ENCODE results near the gene EFR3B. TPM values are rescaled to one million over a fixed set of nuclear protein-coding genes. Genes with fewer than 3 reads are reported as not detected.

EFR3B gene
- total RNA-seq, 1 donor: under 0.01 TPM

DNA sequence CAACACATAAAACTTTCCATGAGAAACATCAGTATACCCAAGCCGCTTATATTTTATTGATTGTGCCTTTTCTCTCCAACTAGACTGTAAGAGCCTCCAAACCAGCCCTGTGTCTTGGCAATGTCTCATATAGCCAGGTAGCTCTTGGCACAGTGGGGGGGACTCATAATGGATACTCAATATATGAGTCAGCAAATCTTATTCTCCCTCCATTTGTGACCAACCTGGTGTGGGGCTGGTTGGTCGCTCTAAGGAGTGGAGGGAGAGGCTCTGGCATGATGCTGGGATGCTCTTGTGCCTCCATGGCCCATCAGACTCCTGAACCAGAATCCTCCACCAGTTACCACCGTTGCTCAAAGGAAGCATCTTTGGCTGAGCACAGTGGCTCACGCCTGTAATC is 32.0 kb downstream of the EFR3B start:
- no peaks in the 10 kb centered on the region for H3K27me3 ChIP-seq (ENCODE audit: insufficient read depth, low read length)
- no peaks in the 10 kb centered on the region for H3K4me1 ChIP-seq (ENCODE audit: insufficient read depth, low read length)
- H3K4me3 ChIP-seq (ENCODE audit: low read length): no peak overlapping the region
- H3K9me3 ChIP-seq (ENCODE audit: low read depth, low read length): no peaks in the 10 kb centered on the region

DNA sequence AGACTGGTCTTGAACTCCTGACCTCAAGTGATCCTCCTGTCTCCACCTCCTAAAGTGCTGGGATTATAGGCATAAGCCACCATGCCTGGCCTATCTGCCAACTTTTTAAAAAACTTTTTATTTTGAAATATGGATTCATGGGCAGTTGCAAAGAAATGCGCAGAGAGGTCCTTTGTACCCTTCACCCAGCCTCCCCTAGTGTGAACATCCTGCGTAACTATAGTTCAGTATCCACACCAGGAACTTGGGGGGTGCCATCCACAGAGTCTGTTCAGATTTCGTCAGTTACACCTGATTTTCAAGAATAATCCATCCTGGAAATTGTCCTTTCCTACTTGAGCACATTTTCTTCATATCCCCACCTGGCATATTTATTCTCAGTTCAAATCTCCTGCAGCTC is 33.0 kb downstream of the EFR3B start:
- Histone ChIP-seq H3K4me3 (ENCODE audit: low read length) (no peak overlapping the region), H3K4me1 (ENCODE audit: insufficient read depth, low read length) (no peaks in the 10 kb centered on the region), H3K27me3 (ENCODE audit: insufficient read depth, low read length) (no peaks in the 10 kb centered on the region), H3K9me3 (ENCODE audit: low read depth, low read length) (no peaks in the 10 kb centered on the region)

DNA sequence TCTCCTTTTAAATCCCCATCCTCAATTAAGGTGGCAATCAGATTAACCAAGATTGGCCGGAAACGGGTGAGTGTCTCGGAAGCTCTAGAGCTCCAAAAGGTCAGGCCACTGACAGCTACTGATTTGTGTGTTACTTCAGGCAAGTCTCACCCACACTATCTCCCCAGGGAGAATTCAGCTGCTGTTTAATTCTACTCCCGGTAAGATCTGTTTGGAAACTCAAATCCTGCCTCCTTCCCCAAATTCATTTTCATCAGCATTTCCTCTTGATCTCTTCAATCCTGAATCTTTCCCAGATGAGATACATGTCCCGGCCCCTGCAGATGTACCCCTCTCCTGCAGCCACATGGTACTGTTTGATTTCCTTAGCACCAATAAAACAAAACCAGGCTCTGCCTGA is 34.9 kb downstream of the EFR3B start:
- H3K4me3 ChIP-seq (ENCODE audit: low read length): no peak overlapping the region
- no peaks in the 10 kb centered on the region for H3K9me3 ChIP-seq (ENCODE audit: low read depth, low read length)
- H3K27me3 ChIP-seq (ENCODE audit: insufficient read depth, low read length): no peaks in the 10 kb centered on the region
- H3K4me1 ChIP-seq (ENCODE audit: insufficient read depth, low read length): no peaks in the 10 kb centered on the region

DNA sequence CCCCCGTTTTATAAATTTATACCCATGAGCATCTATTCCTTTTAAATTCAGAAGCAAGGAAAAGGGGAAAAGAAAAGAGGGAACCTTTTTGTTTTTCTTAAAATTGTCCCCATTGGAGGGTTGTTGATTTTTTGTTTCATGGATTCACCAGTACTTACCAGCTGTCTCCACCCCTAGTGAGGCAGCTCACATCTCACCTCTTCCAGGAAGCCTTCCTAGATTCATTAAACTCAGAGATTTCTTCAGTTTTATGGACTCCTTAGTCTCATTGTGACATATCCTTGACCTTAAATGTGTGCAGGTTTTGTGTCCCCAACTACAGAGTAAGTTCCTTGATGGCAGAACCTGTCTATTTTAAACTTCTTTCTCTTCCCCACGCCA is 35.9 kb downstream of the EFR3B start:
- no peak overlapping the region for H3K4me3 ChIP-seq (ENCODE audit: low read length)
- H3K4me1 ChIP-seq (ENCODE audit: insufficient read depth, low read length): no peaks in the 10 kb centered on the region
- H3K27me3 ChIP-seq (ENCODE audit: insufficient read depth, low read length): no peaks in the 10 kb centered on the region
- no peaks in the 10 kb centered on the region for H3K9me3 ChIP-seq (ENCODE audit: low read depth, low read length)

DNA sequence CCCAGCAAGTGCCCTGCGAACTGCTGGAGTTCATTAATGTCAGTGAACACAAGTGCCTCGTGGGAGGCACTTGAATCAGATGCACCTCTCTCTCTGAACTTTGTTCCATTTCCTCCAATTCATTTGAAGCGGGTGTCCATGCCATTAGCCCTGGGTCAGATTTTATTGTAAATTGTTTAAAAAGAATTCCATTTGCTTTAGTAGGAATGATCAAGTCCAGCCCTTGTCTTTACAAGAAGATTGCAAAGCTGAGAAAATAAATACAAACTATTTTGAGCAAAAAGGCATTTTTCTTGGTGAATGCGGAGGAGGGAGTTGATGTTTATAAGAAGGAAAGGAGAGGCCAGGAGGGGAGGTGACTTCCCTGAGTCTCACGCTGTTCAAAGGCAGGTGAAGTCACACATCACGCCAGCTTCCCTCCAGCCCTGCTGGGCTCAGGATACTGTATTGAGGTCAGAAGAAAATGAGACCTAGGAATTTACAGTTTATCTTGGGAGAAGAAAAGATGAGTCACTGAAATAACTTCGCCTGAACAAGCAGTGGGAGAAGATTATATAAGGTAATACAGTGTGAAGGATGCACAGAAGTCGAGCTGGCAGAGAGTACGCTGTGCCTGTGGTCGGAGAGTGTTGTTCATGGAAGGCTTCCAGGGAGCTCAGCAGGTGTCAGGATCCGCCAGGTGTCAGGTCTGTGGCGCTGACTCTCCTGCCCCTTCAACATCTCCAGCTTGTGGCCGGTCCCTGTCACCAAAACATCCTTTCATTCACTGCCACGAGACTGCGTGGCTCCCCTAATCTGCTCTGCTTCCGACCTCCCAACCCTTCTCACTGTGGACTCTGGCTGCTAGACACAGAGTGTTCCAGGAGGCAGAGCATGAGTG is 36.5 kb downstream of the EFR3B start:
- Histone ChIP-seq H3K27me3 (ENCODE audit: insufficient read depth, low read length) (no peaks in the 10 kb centered on the region), H3K9me3 (ENCODE audit: low read depth, low read length) (no peaks in the 10 kb centered on the region), H3K4me1 (ENCODE audit: insufficient read depth, low read length) (no peaks in the 10 kb centered on the region), H3K4me3 (ENCODE audit: low read length) (no peak overlapping the region)

DNA sequence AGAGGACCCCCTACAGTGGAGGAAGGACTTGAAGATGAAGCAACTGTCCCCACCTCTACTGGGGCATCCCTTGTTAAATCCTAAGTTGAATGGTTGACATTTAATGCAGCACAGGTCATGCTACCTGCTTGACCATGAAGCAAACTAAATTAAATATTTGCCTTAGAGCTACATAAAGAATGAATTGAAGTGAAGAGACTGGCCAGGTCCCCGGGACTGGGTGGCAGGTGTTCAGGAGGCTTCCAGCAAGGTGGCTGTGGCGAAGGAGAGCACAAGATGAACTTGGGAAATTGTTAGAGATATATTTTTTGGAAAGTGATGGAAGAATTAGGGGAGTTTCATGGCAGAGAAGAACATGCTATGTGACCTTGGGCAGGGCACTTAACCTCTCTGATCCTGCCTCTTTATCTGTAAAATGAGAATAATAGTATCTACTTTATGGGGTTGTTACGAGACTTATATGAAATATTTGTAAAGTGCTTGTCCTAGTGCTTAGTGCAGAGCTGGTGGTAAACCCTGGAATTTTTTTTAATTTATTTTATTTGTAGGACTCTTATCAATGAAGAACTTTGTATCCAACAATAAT is 37.3 kb downstream of the EFR3B start:
- no peaks in the 10 kb centered on the region for H3K9me3 ChIP-seq (ENCODE audit: low read depth, low read length)
- H3K4me3 ChIP-seq (ENCODE audit: low read length): no peak overlapping the region
- H3K27me3 ChIP-seq (ENCODE audit: insufficient read depth, low read length): no peaks in the 10 kb centered on the region
- H3K4me1 ChIP-seq (ENCODE audit: insufficient read depth, low read length): no peaks in the 10 kb centered on the region

DNA sequence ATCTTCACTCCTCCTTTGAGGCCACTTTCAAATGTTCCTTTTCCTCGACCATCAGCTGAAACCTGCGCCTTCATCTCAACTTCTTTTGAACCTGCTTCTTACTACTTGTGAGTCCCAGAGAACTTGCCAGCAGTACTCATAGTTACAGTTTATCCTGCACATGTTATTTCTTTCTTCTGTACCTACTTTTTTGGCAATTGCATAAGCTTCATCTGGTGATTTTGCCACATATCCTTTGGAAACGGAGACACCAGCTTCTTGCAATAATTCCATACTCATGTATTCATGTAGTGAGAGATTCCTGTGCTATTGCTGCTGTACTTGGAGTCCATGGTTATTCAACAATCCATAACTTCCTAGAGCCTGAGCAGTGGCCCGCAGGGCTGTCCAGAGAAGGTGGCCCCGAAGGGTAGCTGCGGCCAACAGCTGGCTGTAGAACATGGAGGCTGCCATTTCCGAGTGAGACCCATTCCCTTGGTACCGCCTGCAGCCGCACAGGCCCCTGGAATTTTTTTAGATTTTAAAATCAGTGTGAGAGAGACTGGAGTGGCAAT is 39.4 kb downstream of the EFR3B start:
- no peaks in the 10 kb centered on the region for H3K4me1 ChIP-seq (ENCODE audit: insufficient read depth, low read length)
- H3K4me3 ChIP-seq (ENCODE audit: low read length): no peak overlapping the region
- H3K27me3 ChIP-seq (ENCODE audit: insufficient read depth, low read length): no peaks in the 10 kb centered on the region
- H3K9me3 ChIP-seq (ENCODE audit: low read depth, low read length): no peaks in the 10 kb centered on the region

DNA sequence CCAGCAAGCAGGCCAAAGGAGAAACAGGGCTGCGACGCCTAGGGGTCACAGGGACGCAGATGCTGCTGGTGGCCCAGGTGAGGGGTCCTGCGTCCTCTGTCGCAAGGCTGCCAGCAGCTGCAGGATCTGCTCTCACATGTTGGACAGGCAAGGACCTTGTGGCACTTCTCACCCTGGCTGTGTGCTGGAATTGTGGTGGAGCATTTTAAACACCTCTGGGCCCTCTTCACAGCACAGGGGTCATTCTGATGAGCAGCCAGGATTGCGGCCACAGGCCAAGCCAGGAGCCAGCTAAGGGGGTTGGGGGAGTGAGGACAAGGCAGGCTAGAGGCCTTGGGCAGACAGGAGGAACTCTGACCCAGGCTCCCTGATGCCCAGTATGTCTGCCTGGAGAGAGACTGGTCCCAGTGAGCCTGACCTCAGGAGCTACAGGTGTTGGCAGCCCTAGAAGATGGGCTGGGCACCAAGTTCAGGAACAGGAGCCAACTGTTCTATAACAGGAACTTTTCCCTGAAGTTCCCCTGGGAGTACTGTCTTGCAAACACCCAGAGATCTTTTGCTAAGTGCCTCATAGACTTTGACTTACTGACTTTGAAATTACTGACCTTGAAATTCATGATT is 40.2 kb downstream of the EFR3B start:
- H3K4me1 ChIP-seq (ENCODE audit: insufficient read depth, low read length): no peaks in the 10 kb centered on the region
- no peak overlapping the region for H3K4me3 ChIP-seq (ENCODE audit: low read length)
- H3K9me3 ChIP-seq (ENCODE audit: low read depth, low read length): no peaks in the 10 kb centered on the region
- no peaks in the 10 kb centered on the region for H3K27me3 ChIP-seq (ENCODE audit: insufficient read depth, low read length)

DNA sequence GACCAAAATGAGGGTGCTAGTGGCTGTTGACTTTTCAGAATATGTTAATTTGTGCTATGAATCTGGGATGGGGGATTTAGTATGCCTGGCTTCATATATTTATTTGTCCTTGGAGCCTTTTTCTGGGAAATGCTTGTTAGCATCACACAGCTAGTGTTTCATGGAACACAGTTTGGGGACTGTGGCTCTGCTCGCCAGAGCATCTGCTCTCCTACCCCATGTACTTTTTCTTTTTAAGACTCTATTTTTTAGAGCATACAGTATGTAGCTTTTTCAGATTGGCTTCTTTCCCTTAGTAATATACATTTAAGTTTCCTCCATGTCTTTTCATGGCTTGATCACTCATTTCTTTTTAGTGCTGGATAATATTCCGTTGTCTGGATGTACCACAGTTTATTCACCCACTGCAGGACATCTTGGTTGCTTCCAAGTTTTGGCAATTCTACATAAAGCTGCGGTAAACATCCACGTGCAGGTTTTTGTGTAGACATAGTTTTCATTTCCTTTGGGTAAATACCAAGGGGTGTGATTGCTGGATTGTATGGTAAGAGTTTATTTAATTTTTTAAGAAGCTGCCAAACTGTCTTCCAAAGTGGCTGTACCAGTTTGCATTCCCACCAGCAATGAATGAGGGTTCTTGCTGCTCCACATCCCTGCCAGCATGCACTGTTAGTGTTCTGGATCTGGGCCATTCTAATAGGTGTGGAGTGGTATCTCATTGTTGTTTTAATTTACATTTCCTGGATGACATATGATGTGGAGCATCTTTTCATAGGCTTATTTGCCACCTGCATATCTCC is 44.1 kb downstream of the EFR3B start:
- Histone ChIP-seq H3K9me3 (ENCODE audit: low read depth, low read length) (no peaks in the 10 kb centered on the region), H3K27me3 (ENCODE audit: insufficient read depth, low read length) (no peaks in the 10 kb centered on the region), H3K4me1 (ENCODE audit: insufficient read depth, low read length) (no peaks in the 10 kb centered on the region), H3K4me3 (ENCODE audit: low read length) (no peak overlapping the region)

DNA sequence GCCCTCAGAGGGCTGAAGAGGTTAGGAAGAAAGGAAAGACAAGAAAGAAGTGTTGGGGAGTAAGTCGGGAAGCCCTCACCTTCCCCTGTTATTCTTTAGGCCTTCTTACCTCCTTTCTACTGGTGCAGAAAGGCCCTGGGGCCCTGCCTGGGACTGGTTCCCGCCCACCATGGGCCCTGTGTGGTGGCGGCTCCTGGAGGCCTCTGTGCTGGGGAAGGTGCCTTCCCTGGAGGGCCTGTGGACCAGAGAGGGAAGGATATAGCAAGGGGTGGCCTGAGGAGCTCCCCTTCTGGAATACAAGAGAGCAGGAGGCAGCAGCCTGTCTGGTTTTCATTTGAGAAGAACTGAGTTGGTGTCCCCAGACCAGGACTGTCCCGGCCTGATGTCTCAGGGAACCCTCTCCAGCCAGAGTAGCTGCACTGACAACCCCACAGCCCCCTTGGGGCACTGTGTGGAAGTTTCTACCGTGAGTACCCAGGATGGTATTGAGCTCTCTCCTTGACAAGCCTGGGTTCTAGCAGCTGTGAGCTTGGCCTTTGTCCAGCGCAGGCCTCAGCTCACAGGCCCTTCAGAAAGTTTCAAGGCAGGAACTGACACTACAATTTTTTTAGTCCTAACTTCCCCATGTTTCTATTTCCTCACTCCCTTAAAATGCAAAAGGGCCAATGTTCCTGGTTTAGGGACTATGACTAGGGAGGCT is 47.1 kb downstream of the EFR3B start:
- H3K4me3 ChIP-seq (ENCODE audit: low read length): no peak overlapping the region
- H3K9me3 ChIP-seq (ENCODE audit: low read depth, low read length): no peaks in the 10 kb centered on the region
- no peaks in the 10 kb centered on the region for H3K4me1 ChIP-seq (ENCODE audit: insufficient read depth, low read length)
- H3K27me3 ChIP-seq (ENCODE audit: insufficient read depth, low read length): no peaks in the 10 kb centered on the region

DNA sequence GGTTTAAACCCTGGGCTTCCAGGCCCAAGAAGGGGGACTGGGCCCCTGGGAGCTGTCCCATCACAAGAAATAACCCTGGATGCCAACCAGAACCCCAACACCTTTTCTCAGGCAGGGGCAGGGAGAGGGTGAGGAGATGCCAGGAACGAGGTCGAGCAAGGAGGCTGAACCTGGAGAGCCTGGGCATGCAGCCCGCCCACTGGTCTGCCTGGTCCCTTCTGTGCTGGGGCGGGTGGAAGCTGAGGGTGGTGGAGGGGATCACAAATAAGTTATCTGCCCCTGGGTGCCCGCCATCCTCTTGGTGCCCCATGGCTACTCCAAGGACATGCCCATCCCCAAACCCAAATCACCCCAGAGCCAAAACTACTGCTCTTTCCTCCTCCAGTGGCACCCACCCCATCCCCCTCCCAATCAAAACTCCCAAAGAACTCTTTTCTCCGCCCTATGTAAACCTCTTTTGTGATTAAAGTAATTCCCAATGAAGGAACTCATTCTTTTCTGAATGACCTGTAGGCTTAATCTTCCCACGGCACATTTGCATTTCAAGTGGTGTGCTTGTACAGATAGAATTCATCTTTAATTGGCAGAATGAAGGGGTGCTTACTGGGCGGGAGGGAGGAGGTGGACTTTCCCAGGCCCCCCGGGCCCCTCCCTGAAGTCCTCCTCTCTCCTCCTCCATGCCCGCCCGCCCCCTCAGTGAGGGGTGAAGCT is 47.9 kb downstream of the EFR3B start:
- Histone ChIP-seq H3K4me1 (ENCODE audit: insufficient read depth, low read length) (no peaks in the 10 kb centered on the region), H3K4me3 (ENCODE audit: low read length) (no peak overlapping the region), H3K9me3 (ENCODE audit: low read depth, low read length) (no peaks in the 10 kb centered on the region), H3K27me3 (ENCODE audit: insufficient read depth, low read length) (no peaks in the 10 kb centered on the region)

DNA sequence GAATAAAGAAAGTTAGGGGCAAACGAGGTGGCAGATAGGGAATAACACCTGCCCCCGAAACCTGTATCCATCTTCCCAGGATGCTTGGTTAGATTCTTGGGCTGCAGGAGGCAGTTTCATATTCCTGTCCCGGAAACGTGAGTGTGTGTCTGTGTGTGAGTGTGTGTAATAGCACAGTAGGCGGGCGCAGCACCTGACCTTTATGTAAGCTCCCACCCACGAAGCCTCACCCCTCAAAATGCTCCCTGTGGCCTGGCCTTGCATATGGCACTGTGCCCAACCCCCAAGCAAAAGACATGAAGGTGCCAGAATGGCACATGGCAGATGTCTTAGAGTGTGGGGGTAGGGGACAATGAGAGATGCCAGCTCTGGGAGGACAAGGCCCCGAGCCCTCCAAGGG is 48.9 kb downstream of the EFR3B start:
- Histone ChIP-seq H3K4me1 (ENCODE audit: insufficient read depth, low read length) (no peaks in the 10 kb centered on the region), H3K4me3 (ENCODE audit: low read length) (no peak overlapping the region), H3K9me3 (ENCODE audit: low read depth, low read length) (no peaks in the 10 kb centered on the region), H3K27me3 (ENCODE audit: insufficient read depth, low read length) (no peaks in the 10 kb centered on the region)

DNA sequence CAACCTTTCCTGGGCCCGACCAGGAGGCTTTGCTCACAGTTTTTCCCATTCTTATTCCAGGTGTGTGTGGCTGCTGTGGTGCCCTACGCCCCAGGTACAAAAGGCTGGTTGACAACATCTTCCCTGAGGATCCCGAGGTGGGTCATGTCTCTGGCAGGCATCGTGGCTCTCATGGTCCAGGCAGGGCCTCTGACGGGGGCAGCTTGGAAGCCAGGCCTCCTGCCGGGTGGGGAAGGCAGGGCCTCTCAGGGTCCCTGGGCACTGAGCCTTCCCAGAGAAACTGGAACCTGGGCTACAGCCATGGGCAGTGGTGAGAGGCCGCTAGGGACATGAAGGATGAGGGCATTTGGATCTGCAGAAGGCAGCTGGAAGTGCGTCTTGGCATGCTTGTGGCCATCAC is 49.4 kb downstream of the EFR3B start:
- Histone ChIP-seq H3K9me3 (ENCODE audit: low read depth, low read length) (no peaks in the 10 kb centered on the region), H3K27me3 (ENCODE audit: insufficient read depth, low read length) (no peaks in the 10 kb centered on the region), H3K4me1 (ENCODE audit: insufficient read depth, low read length) (no peaks in the 10 kb centered on the region), H3K4me3 (ENCODE audit: low read length) (no peak overlapping the region)

DNA sequence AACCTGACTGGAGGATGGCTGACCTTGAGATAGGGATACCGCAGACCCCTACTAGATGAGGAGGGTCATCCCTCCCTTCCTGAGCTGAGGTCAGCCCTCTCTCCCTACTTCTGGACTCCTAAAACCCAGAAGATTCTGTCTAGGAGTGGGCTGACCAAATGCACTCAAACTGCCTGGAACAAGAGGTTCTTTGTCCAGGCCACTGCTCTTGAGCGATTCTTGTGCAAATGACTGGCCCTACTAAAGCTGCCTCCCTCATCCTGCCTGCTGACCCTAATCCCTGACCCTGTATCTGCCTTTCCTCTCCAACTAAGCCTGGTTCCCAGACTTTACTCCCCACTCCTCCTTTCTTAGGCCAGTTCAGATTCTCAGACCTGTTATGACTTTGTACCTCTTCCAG is 56.2 kb downstream of the EFR3B start:
- Histone ChIP-seq H3K27me3 (ENCODE audit: insufficient read depth, low read length) (no peaks in the 10 kb centered on the region), H3K9me3 (ENCODE audit: low read depth, low read length) (no peaks in the 10 kb centered on the region), H3K4me1 (ENCODE audit: insufficient read depth, low read length) (no peaks in the 10 kb centered on the region), H3K4me3 (ENCODE audit: low read length) (no peak overlapping the region)

Measured in mononuclear cell (primary cell).